Activated naive CD4-positive, alpha-beta T cell treated with anti-CD3 and anti-CD28 coated beads, Interleukin-2, amount 10 ng/mL, durations not matched to agents 7 days and 5 days (primary cell): Measurements from ENCODE around the gene RCC1.
"Not testable (repeated sequence)": the region's sequence is repeated elsewhere in the genome, so short reads cannot be mapped to it uniquely, and the experiment has no call there.

ENCODE experiments used
- CTCF ChIA-PET: fragments of 350-600 bp; sonication (Branson Sonifier 250); formaldehyde crosslinking; loops from one replicate; lab custom pipeline; 2021; ENCODE audit warnings: antibody characterized with exemption; lab: Charles Lee
- DNase-seq: peaks from one replicate; pipeline ENCODE4 v3.0.0-alpha.2; 2020
- H3K27ac Mint-ChIP-seq: one replicate; pipeline ENCODE4 v1.8.0; 2021; ENCODE audit warnings: mild to moderate bottlenecking, moderate library complexity, mixed read lengths
- H3K27me3 Mint-ChIP-seq: one replicate; pipeline ENCODE4 v1.8.0; 2021; ENCODE audit warnings: mild to moderate bottlenecking, mixed read lengths
- H3K36me3 Mint-ChIP-seq: one replicate; pipeline ENCODE4 v1.8.0; 2021; ENCODE audit warnings: mixed read lengths
- H3K4me1 Mint-ChIP-seq: one replicate; pipeline ENCODE4 v1.8.0; 2021; ENCODE audit warnings: mixed read lengths
- H3K4me3 Mint-ChIP-seq: one replicate; pipeline ENCODE4 v1.8.0; 2021; ENCODE audit warnings: mild to moderate bottlenecking, moderate library complexity, mixed read lengths
- H3K9me3 Mint-ChIP-seq: one replicate; pipeline ENCODE4 v1.8.0; 2021; ENCODE audit warnings: mixed read lengths

RCC1 gene

GRCh38 chr1:28518745-28519341 lies 13.0 kb downstream of the RCC1 start:
- Mint-ChIP-seq H3K36me3 (peaks cover 28% of the 10 kb centered on the region), H3K4me3 (peak overlapping the region; percentile 77), H3K27me3 (no peaks in the 10 kb centered on the region), H3K9me3 (no peaks in the 10 kb centered on the region), H3K27ac (peak overlapping the region; percentile 87), H3K4me1 (peaks cover 51% of the 10 kb centered on the region)
- CTCF ChIA-PET, result interaction anchor here (0.7 to 2.0 kb wide), 10 partner anchors 9 to 363 kb away, joined by 3 to 5 read pairs (median 3); partner anchors contain the start of gene YTHDF2
- peak; percentile 54 for DNase-seq

- H3K4me3 Mint-ChIP-seq, result peak overlapping the region; percentile 55
- H3K36me3 Mint-ChIP-seq, result peaks cover 28% of the 10 kb centered on the region
- H3K27me3 Mint-ChIP-seq, result no peaks in the 10 kb centered on the region
- H3K4me1 Mint-ChIP-seq, result peaks cover 46% of the 10 kb centered on the region
- DNase-seq, result no peak
- CTCF ChIA-PET, result interaction anchor here (0.8 kb wide), 1 partner anchor 83 kb away, joined by 3 read pairs; no protein-coding TSS in a partner anchor
- H3K27ac Mint-ChIP-seq, result peak overlapping the region; percentile 42
- no peaks in the 10 kb centered on the region for H3K9me3 Mint-ChIP-seq
These were observed 14.3 kb downstream of the RCC1 start for GRCh38 chr1:28519946-28520725.

- H3K9me3 Mint-ChIP-seq, H3K27ac Mint-ChIP-seq, H3K27me3 Mint-ChIP-seq, DNase-seq, H3K4me3 Mint-ChIP-seq: not testable (repeated sequence)
- H3K36me3 Mint-ChIP-seq, result peaks cover 29% of the 10 kb centered on the region
- CTCF ChIA-PET, result interaction anchor here (1.3 kb wide), 1 partner anchor 31 kb away, joined by 3 read pairs; no protein-coding TSS in a partner anchor
- H3K4me1 Mint-ChIP-seq, result peaks cover 46% of the 10 kb centered on the region
These were observed 15.0 kb downstream of the RCC1 start for GRCh38 chr1:28520796-28521195.

GRCh38 chr1:28521502-28522164 lies 15.8 kb downstream of the RCC1 start:
- Mint-ChIP-seq H3K4me1 (peaks cover 44% of the 10 kb centered on the region), H3K27ac (peak overlapping the region; percentile 52), H3K9me3 (no peaks in the 10 kb centered on the region), H3K27me3 (no peaks in the 10 kb centered on the region), H3K36me3 (peaks cover 28% of the 10 kb centered on the region), H3K4me3 (no peak overlapping the region)
- CTCF ChIA-PET, result interaction anchor here (1.3 kb wide), 1 partner anchor 30 kb away, joined by 3 read pairs; no protein-coding TSS in a partner anchor
- no peak for DNase-seq

GRCh38 chr1:28522537-28522936 lies 16.7 kb downstream of the RCC1 start:
- DNase-seq, H3K4me3 Mint-ChIP-seq, H3K27me3 Mint-ChIP-seq, H3K27ac Mint-ChIP-seq, H3K9me3 Mint-ChIP-seq: not testable (repeated sequence)
- CTCF ChIA-PET, result interaction anchor here (0.6 kb wide), 1 partner anchor 241 kb away, joined by 3 read pairs; no protein-coding TSS in a partner anchor
- Mint-ChIP-seq H3K4me1 (peaks cover 38% of the 10 kb centered on the region), H3K36me3 (peaks cover 24% of the 10 kb centered on the region)

- peaks cover 21% of the 10 kb centered on the region for H3K4me1 Mint-ChIP-seq
- H3K27me3 Mint-ChIP-seq, H3K4me3 Mint-ChIP-seq, H3K9me3 Mint-ChIP-seq, DNase-seq, CTCF ChIA-PET, H3K27ac Mint-ChIP-seq: not testable (repeated sequence)
- peaks cover 24% of the 10 kb centered on the region for H3K36me3 Mint-ChIP-seq
These were observed 19.3 kb downstream of the RCC1 start for GRCh38 chr1:28525002-28525642.

GRCh38 chr1:28526886-28527285 lies 21.0 kb downstream of the RCC1 start:
- peaks cover 33% of the 10 kb centered on the region for H3K36me3 Mint-ChIP-seq
- CTCF ChIA-PET, result no interaction called here
- H3K9me3 Mint-ChIP-seq, result no peaks in the 10 kb centered on the region
- H3K27ac Mint-ChIP-seq, result no peak overlapping the region
- H3K4me1 Mint-ChIP-seq, result peaks cover 11% of the 10 kb centered on the region
- H3K27me3 Mint-ChIP-seq, result no peaks in the 10 kb centered on the region
- H3K4me3 Mint-ChIP-seq, result no peak overlapping the region
- no peak for DNase-seq

- Mint-ChIP-seq H3K4me3 (no peak overlapping the region), H3K27ac (no peak overlapping the region), H3K36me3 (peaks cover 39% of the 10 kb centered on the region), H3K4me1 (no peaks in the 10 kb centered on the region), H3K27me3 (no peaks in the 10 kb centered on the region), H3K9me3 (no peaks in the 10 kb centered on the region)
- DNase-seq, result no peak
- CTCF ChIA-PET, result interaction anchor here (0.6 kb wide), 1 partner anchor 159 kb away, joined by 3 read pairs; no protein-coding TSS in a partner anchor
These were observed 24.6 kb downstream of the RCC1 start for GRCh38 chr1:28530456-28530855.

- H3K4me1 Mint-ChIP-seq, result no peaks in the 10 kb centered on the region
- H3K36me3 Mint-ChIP-seq, result peaks cover 60% of the 10 kb centered on the region
- H3K27me3 Mint-ChIP-seq, result no peaks in the 10 kb centered on the region
- no peak overlapping the region for H3K27ac Mint-ChIP-seq
- no peak for DNase-seq
- CTCF ChIA-PET, result no interaction called here
- H3K4me3 Mint-ChIP-seq, result no peak overlapping the region
- no peaks in the 10 kb centered on the region for H3K9me3 Mint-ChIP-seq
These were observed 28.8 kb downstream of the RCC1 start for GRCh38 chr1:28534671-28535070.

GRCh38 chr1:28535180-28535579 lies 29.3 kb downstream of the RCC1 start:
- H3K27ac Mint-ChIP-seq, result no peak overlapping the region
- H3K27me3 Mint-ChIP-seq, result no peaks in the 10 kb centered on the region
- H3K9me3 Mint-ChIP-seq, result no peaks in the 10 kb centered on the region
- peaks cover 57% of the 10 kb centered on the region for H3K36me3 Mint-ChIP-seq
- DNase-seq, result no peak
- H3K4me1 Mint-ChIP-seq, result no peaks in the 10 kb centered on the region
- no peak overlapping the region for H3K4me3 Mint-ChIP-seq
- CTCF ChIA-PET, result no interaction called here

GRCh38 chr1:28537457-28538199 lies 31.8 kb downstream of the RCC1 start:
- Mint-ChIP-seq H3K27me3 (no peaks in the 10 kb centered on the region), H3K27ac (no peak overlapping the region), H3K4me1 (no peaks in the 10 kb centered on the region), H3K4me3 (no peak overlapping the region), H3K36me3 (peaks cover 38% of the 10 kb centered on the region), H3K9me3 (no peaks in the 10 kb centered on the region)
- no peak for DNase-seq
- CTCF ChIA-PET, result no interaction called here

- Mint-ChIP-seq H3K4me1 (no peaks in the 10 kb centered on the region), H3K4me3 (no peak overlapping the region), H3K36me3 (peaks cover 38% of the 10 kb centered on the region), H3K27me3 (no peaks in the 10 kb centered on the region), H3K9me3 (no peaks in the 10 kb centered on the region), H3K27ac (no peak overlapping the region)
- CTCF ChIA-PET, result no interaction called here
- DNase-seq, result no peak
These were observed 32.4 kb downstream of the RCC1 start for GRCh38 chr1:28538286-28538685.

GRCh38 chr1:28540651-28541050 lies 34.8 kb downstream of the RCC1 start:
- Mint-ChIP-seq H3K27ac (no peak overlapping the region), H3K4me1 (no peaks in the 10 kb centered on the region), H3K27me3 (no peaks in the 10 kb centered on the region), H3K4me3 (no peak overlapping the region), H3K9me3 (no peaks in the 10 kb centered on the region), H3K36me3 (peaks cover 24% of the 10 kb centered on the region)
- no peak for DNase-seq
- CTCF ChIA-PET, result no interaction called here
